HT1080 (cell line): ENCODE data around the gene UPP1. TPM values are rescaled to one million over a fixed set of nuclear protein-coding genes. Genes with fewer than 3 reads are reported as not detected.
A peak's percentile ranks its signal among the peaks of the same experiment; 100 is the strongest.
"Not testable (repeated sequence)": the region's sequence is repeated elsewhere in the genome, so short reads cannot be mapped to it uniquely, and the experiment has no call there.

ENCODE experiments used
- DNase-seq: peaks from one replicate; pipeline ENCODE4 v3.0.0-alpha.2; 2015; ENCODE audit warnings: low read depth
- total RNA-seq: library from RNA; depleted of rRNA; stranded (reverse); fragments of >200 nt; shearing (Covaris generic); gene quantifications from 2 replicates; pipeline ENCODE4 v1.2.3, GENCODE V29; 2014

The UPP1 gene
- total RNA-seq, 1 experiment from 2014 or later: 11.8 TPM

DNA sequence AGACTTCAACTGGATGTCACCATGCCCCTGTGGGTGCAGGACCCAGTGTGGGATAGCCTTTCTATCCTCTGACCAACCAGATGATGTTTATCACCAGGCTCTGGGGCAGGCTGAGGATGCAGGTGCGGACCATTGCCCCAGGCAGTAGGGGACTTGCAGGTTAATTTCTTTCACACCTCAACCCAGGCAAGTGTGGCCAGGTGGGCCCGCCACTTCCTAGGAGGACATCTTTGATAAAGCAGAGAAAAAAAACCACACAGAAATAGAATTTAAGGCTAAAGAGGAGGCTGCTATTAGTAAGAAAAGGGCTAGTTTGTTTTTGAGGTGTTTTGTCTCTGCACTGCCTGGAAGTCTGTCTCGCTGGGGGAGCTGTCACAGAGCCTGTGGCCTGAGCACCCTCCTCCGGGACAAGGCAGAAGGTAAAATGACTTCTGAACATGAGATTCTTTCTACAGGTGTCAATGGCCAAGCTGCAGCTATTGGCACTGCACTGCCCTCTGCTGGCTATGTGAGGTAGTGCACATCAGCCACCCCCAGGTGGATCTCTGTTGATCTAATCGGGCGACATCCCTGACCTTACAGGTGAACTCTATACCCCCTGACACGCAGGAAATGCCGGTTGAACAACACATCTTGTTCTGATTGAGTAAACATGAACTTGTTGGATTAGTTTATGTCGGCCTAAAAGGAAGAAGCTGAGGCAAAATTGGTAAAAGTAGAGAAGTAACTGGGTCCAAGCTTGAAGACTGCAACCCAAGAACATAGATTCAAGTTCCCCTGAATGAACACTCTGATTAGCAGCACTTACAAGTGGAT is 21.0 kb downstream of the UPP1 start:
- DNase-seq: peak; percentile 43

GRCh38 chr7:48110868-48111267 is 21.8 kb downstream of the UPP1 start:
- no peak for DNase-seq

GRCh38 chr7:48111596-48111995 is 22.5 kb downstream of the UPP1 start:
- DNase-seq: no peak

GRCh38 chr7:48112401-48113165 is 23.5 kb downstream of the UPP1 start:
- DNase-seq: peak; percentile 13

DNA sequence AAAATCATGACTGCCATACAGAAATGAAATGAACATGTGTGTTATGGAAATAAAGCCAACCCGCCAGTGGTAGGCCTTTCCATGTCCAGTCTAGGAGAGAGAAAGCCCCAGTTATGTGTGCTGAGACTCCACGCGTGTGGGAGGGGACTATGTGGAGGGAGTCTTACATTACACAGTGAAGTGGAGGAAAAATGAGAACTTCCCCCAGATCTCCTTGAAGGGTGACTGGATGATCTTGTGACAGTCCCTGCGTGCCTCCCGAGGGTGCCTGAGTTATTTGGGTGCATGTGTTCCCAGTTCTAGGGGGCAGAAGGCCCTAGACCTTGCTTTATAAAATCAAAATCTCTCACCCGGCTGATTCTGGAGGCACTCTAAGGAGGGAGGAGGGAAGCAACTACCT is 24.2 kb downstream of the UPP1 start:
- DNase-seq: no peak

DNA sequence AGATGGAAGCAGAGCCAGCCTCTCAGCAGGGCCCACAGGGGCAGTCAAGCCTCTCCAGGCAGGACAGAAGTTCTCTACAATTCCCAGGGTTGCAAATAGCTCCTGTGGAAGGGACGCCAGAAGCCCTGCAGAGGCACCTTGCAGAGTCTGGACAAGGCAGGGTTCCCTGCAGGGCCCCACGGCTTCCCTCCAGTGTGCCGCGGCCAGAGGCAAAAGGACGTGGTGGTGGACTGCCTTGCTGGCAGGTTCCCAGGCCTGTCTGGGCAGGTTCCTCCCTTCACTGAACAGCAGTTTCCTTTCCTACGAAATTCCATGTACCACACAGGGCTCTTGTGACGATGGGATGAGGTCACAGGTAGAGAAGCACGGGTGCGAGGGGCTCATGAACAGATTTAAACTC is 25.1 kb downstream of the UPP1 start:
- DNase-seq: no peak

- DNase-seq: no peak
Observed at GRCh38 chr7:48114589-48114988, 25.5 kb downstream of the UPP1 start.

- no peak for DNase-seq
Observed at GRCh38 chr7:48116043-48116442, 27.0 kb downstream of the UPP1 start.

DNA sequence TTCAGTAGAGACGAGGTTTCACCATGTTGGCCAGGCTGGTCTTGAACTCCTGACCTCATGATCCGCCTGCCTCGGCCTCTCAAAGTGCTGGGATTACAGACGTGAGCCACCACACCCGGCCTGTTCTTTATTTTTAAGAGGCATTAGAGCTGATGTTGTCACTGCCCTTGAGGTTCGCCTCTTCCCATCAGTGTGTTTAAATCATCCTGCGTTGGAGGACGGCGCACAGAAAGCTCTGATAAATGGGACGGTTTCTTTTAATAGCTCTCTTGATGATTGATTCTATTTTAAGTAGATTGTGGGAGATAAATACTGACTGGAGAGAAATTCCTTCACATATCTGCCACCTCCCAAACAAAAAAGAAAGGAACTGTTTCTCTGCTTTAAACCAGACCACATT is 29.0 kb downstream of the UPP1 start:
- no peak for DNase-seq

DNA sequence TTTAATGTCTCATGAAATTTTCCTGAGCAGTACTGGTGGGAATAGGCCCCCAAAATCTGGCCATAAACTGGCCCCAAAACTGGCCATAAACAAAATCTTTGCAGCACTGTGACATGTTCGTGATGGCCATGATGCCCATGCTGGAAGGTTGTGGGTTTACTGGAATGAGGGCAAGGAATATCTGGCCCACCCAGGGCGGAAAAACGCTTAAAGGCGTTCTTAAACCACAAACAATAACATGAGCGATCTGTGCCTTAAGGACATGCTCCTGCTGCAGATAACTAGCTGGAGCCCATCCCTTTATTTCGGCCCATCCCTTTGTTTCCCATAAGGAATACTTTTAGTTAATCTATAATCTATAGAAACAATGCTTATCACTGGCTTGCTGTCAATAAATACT is 31.5 kb downstream of the UPP1 start:
- not testable (repeated sequence) for DNase-seq

- DNase-seq: no peak
Observed at GRCh38 chr7:48126037-48126436, 37.0 kb downstream of the UPP1 start.

- no peak for DNase-seq
Observed at GRCh38 chr7:48130658-48131108, 41.6 kb downstream of the UPP1 start.

- no peak for DNase-seq
Observed at GRCh38 chr7:48132792-48133191, 43.7 kb downstream of the UPP1 start.

DNA sequence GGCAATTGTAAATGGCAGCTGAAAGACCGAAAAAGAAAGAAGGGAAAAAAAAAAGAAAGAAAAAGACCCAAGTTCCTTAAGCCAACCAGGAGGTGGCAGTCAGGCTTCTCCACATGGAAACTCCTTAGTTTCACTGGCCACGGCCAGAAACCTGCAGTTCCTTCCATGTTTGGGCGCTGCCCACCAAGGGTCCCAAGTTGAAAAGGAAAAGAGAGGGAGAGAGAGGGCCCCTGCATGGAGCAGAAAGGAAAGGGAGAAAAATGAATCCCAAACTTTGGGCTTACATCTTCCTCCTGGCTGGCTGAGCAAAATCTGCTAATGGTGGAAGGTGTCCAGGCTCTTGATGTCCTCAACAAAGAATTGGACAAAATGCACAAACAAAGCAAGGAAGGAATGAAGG is 50.4 kb downstream of the UPP1 start:
- peak; percentile 42 for DNase-seq

DNA sequence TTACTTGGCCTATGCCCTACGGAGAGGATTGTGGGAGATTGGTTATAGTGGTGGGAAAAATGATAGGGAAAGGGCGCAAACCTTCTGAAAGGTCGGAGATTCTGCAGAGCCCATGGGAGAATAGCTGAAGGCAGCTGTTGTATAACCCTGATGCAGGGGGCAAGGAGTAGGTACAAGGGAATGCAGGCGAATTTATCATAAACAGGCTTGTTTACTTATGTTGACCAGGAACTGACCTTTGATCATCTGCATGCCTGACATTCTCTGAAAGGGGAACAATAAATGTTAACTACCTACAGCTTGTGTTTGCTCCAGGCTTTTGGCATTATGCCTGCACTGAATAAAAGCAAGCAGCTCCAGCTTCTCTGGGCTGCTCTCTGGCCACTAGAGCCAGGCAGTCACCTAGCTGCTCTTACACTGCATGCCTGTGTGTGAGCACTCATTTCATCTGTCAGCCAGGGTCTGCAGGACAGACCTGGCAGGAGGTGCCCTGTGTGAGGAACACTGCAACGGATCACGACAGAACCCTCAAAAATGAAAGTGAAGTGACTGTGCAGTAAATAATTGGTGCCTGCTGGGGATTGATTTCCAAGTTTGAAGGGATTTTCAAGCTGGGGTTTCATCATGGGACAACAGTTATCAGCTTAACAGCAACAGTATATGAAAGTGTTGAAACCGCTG is 51.1 kb downstream of the UPP1 start:
- no peak for DNase-seq

GRCh38 chr7:48141521-48141920 is 52.5 kb downstream of the UPP1 start:
- DNase-seq: no peak

GRCh38 chr7:48144291-48144768 is 55.3 kb downstream of the UPP1 start:
- DNase-seq: no peak

- DNase-seq: peak; percentile 23
Observed at GRCh38 chr7:48147078-48147591, 58.1 kb downstream of the UPP1 start.

DNA sequence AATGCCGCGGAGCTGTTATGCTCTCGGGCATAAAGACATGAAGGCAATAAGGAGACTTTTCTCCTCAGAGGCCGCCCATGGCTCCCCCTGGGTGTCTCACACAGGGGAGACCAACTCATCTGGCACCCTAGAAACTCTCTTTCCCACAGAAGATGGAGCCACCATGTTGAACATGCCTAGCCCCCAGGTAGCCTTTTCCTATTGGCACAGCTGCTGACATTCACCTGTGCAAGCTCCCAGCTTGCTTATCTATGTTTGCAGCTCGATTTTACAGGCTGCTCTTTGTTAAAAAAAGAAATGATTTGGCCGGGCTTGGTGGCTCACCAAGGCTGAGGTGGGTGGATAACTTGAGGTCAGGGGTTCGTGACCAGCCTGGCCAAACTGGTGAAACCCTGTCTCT is 58.6 kb downstream of the UPP1 start:
- DNase-seq: not testable (repeated sequence)

DNA sequence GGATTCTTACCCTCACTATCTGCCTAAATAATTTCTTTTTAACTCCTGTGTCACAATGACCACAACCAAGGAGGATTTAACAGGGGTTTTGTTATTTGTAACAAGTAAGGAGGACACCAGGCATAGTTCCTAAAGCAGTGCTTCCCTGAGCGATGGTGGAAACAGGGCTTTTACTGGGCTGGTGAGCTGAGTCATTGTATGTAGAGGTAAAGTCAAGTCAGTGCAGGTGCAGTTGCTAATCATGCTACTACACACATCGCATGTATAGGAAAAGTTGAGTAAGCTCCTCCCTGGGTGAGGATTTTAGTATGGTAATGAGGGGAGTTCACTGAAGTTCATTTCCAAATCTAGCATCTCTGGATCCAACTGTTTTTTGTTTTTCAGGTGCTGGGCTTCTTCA is 59.2 kb downstream of the UPP1 start:
- no peak for DNase-seq

GRCh38 chr7:48149058-48149457 is 60.0 kb downstream of the UPP1 start:
- no peak for DNase-seq

DNA sequence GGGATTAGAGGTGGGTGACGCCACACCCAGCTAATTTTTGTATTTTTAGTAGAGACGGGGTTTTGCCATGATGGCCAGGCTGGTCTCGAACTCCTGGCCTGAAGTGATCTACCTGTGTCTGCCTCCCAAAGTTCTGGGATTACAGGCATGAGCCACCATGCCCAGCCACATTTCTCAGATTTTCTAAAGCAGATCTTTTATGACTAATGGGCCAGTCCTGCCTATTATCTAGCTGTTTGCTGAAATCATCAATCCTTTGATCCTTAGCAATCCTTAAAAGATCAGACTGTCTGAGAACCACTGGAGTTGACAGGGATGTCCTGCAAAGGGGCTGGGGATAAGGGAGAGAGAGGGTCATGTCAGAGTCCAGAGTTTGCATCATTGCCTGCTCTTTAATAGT is 61.0 kb downstream of the UPP1 start:
- no peak for DNase-seq
